ENCODE data around the gene HIBADH.
"Not testable (repeated sequence)": the region's sequence is repeated elsewhere in the genome, so short reads cannot be mapped to it uniquely, and the experiment has no call there.

Gene HIBADH

DNA sequence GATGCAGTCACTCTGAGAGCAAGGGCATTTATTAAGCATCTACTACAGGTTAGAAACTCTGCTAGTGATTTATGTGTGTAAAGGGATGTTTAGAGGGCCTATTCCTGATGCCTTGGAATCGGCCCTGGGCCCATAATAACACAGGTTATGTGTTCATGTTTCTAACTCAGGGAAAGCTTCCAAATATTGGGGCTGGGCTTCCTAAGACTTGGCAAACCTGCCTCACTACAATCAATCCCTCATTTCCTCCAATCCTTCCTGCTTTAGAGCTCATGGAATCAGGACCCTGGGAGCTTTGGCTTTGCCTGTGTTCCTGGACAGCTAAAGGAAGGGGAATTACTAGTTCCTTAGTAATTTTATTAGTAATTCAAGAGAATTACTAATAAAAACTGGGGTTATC is 148.8 kb downstream of the HIBADH start:
- no peak for DNase-seq (ENCODE audit: low read depth in 2 of 2, low spot score in 1 of 2)

DNA sequence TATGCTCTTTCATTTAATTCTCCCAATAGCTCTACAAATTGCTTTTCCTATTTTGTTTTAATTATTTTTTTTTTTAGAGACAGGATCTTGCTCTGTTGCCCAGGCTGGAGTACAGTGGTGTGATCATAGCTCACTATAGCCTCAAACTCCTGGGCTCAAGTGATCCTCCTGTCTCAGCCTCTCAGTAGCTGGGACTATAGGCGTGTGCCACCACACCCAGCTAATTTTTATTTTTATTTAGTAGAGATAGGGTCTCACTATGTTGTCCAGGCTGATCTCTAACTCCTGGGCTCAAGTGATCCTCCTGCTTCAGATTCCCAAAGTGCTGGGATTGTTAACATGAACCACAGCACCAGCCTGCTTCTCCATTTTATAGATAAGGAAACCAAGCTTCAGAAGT is 151.3 kb downstream of the HIBADH start:
- DNase-seq (ENCODE audit: low read depth in 2 of 2, low spot score in 1 of 2) = not testable (repeated sequence)

DNA sequence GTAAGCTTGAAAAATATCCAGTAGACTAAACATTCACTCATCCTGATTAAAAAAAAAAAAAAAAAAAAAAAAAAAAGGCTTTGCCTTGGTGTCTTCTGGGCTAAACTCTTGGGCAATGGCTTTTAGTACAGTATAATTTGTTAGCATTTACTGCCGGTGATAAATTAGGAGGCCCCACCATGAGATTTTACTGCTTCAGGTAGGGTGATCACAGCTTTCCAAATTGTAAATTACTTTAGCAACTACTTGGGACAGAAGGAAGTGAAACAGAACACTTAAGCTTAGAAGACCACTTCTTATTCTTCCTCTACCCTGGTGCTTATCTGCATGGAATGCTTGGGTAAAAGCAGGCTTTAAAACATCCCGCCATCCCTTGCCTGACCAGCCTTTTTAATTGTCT is 152.1 kb downstream of the HIBADH start:
- DNase-seq (ENCODE audit: low read depth in 2 of 2, low spot score in 1 of 2) = no peak

DNA sequence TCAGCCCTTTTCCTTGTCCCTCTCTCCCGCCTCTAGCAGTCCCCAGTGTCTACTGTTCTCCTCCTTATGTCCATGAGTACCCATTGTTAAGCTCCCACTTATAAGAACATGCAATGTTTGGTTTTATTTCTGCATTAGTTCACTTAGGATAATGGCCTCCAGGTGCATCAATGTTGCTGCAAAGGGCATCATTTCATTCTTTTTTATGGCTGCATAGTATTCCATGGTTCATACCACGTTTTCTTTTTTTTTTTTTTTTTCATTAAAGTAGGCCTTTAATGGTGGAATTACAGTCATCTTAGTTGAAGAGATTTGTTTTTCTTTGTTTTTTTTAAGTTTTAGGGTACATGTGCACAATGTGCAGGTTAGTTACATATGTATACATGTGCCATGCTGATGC is 160.8 kb downstream of the HIBADH start:
- DNase-seq (ENCODE audit: low read depth in 2 of 2, low spot score in 1 of 2) = not testable (repeated sequence)

- no peak for DNase-seq (ENCODE audit: low read depth in 2 of 2, low spot score in 1 of 2)
Measured at GRCh38 chr7:27501001-27501400, 161.7 kb downstream of the HIBADH start.

DNA sequence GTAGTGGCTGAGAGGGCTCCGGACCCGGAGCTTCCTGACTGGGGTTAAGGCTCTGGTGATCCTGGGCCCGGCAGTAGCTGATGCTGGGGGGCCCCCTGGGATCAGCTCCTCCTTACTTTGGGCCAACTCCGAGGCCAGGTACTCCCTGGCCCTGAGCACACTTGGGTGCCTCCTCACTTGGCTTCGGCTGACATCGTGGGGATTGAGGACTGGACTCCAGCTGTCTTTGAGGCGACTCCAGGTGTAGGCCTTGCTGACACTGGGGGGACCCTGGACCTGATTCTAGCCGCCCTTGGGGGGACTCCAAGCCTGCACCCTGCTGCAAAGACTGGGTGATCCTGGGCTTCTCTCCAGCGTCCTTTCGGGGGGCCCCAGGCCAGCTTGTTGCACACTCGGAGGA is 170.5 kb downstream of the HIBADH start:
- DNase-seq (ENCODE audit: low read depth in 2 of 2, low spot score in 1 of 2) = no peak

- DNase-seq (ENCODE audit: low read depth in 2 of 2, low spot score in 1 of 2) = no peak
Measured at GRCh38 chr7:27491534-27491933, 171.1 kb downstream of the HIBADH start.

DNA sequence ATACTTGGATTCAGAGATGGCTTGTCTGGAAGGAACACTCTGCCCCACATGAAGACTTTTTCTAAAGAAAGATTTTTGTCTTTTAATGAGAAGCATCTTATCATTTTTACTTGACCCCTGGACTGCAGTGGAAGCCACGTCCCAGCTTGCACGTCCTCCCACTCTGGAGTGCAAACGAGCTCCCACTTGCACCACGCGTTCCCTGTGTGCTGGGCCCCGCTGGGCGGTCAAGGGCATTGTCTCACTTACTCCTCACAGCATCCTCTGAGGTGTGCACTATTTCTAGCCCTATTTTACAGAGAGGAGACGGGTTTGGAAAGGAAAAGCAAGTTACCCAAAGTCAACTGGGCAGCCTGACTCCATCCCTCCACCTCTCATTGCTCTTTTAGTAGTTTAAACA is 175.2 kb downstream of the HIBADH start:
- DNase-seq (ENCODE audit: low read depth in 2 of 2, low spot score in 1 of 2) = no peak

DNA sequence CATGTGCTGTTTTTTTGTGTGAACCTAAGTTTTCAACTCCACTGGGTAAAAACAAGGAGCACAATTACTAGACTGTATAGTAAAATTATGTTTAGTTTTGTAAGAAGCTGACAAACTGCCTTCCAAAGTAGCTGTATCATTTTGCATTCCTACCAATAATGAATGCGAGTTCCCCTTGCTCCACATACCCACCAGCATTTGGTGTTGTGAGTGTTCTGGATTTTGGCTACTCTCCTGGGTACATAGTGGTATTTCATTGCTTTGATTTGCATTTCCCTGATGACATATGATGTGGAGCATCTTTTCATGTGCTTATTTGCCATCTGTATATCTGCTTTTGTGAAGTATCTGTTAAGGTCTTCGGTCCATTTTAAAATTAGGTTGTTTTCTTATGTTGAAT is 178.2 kb downstream of the HIBADH start:
- no peak for DNase-seq (ENCODE audit: low read depth in 2 of 2, low spot score in 1 of 2)

GRCh38 chr7:27482219-27482618 is 180.5 kb downstream of the HIBADH start:
- no peak for DNase-seq (ENCODE audit: low read depth in 2 of 2, low spot score in 1 of 2)

GRCh38 chr7:27478556-27478955 is 184.1 kb downstream of the HIBADH start:
- DNase-seq (ENCODE audit: low read depth in 2 of 2, low spot score in 1 of 2) = no peak

GRCh38 chr7:27478084-27478483 is 184.6 kb downstream of the HIBADH start:
- no peak for DNase-seq (ENCODE audit: low read depth in 2 of 2, low spot score in 1 of 2)

DNA sequence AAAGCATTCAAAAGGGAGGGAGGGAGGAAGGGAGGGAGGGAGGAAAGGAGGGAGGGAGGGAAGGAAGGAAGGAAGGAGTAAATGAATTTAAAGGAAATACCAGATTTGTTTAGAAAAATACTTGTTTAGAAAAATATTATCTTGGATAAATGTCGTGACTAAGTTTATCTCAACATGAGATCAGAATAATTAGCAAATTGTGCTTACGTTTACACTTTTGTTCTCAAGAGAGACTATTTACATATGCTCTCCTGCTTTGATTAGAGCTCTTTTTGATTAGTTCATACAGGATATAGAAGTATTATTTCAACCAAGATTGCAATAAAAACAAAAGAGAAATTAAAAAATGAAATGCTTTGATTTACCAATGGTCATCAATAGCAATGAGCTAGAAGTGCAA is 186.2 kb downstream of the HIBADH start:
- no peak for DNase-seq (ENCODE audit: low read depth in 2 of 2, low spot score in 1 of 2)
